ENCODE results near the gene DLD. TPM values are rescaled to one million over a fixed set of nuclear protein-coding genes. Genes with fewer than 3 reads are reported as not detected.
"Not testable (repeated sequence)": the region's sequence is repeated elsewhere in the genome, so short reads cannot be mapped to it uniquely, and the experiment has no call there.

The DLD gene
- total and polyA plus RNA-seq, 4 donors: 49.4 to 121 (median 67.1) TPM

DNA sequence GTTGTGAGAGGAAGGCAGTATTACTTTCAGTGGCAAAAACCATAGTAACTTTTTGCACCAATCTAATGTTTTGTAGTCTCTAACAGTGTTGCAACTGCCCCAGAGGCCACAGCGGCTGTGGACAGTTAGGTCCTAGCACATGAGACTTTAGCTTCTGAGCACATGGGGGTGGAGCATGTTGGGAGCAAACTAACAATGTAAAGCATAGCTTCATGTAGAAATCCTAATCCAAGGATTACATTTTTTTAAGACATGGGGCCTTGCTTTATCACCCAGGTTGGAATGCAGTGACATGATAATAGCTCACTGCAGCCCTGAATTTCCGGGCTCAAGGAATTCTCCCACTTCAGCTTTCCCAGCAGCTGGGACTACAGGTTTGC is 62.9 kb downstream of the DLD start:
- no peak overlapping the region for H3K4me3 ChIP-seq (ENCODE audit: low read depth in 1 of 3, low read length in 3 of 3)
- H3K9ac ChIP-seq (ENCODE audit: low read depth in 1 of 2, low read length in 2 of 2): no peak overlapping the region
- no peaks in the 10 kb centered on the region for H3K27me3 ChIP-seq (ENCODE audit: control insufficient read depth in 4 of 4, insufficient read depth in 4 of 4, low read length in 3 of 4)
- WGBS: 49% methylated on average over 2 of the region's 2 CpGs
- no peaks in the 10 kb centered on the region for H3K36me3 ChIP-seq (ENCODE audit: control insufficient read depth in 4 of 4, insufficient read depth in 3 of 4, low read depth in 1 of 4, low read length in 3 of 4)
- peaks cover 0 to 7% (median 0%) of the 10 kb centered on the region in 4 donors for H3K4me1 ChIP-seq (ENCODE audit: control insufficient read depth in 4 of 4, insufficient read depth in 4 of 4, low read length in 3 of 4)
- no peaks in the 10 kb centered on the region for H3K9me3 ChIP-seq (ENCODE audit: control insufficient read depth in 4 of 4, low read length in 3 of 4)
- DNase-seq (ENCODE audit: low spot score): no peak
- H3K27ac ChIP-seq (ENCODE audit: low read depth in 1 of 2, low read length in 2 of 2): no peak overlapping the region
- no peak for TF ChIP-seq TAF1 (conservative IDR thresholded peaks at IDR 0.05)
- TF ChIP-seq JUND (IDR thresholded peaks at IDR 0.05): no peak
- peak; percentile 22 to 36 for TF ChIP-seq HNF4A (conservative IDR thresholded peaks at IDR 0.05)

DNA sequence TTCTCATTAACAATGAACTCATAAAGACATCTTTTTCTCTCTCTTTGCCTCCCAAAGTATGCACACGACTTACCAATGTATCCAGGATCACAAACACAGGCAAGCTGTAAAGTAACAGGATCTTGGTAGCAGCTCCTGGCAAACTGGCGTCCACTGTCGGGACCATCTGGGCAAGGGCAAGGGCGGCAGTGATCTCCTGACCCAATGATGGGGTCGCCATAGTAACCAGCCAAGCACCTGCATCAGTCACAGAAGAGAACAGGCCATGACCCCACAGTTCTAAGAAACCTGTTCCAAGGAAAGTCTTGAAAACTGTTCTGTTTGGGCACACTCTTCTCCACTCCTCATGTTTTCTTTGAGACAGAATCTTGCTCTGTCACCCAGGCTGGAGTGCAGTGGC is 64.4 kb downstream of the DLD start:
- WGBS: 90% methylated on average over 5 of the region's 5 CpGs
- no peak for DNase-seq (ENCODE audit: low spot score)
- H3K27me3 ChIP-seq (ENCODE audit: control insufficient read depth in 4 of 4, insufficient read depth in 4 of 4, low read length in 3 of 4): no peaks in the 10 kb centered on the region
- no peaks in the 10 kb centered on the region for H3K9me3 ChIP-seq (ENCODE audit: control insufficient read depth in 4 of 4, low read length in 3 of 4)
- H3K9ac ChIP-seq (ENCODE audit: low read depth in 1 of 2, low read length in 2 of 2): no peak overlapping the region
- TF ChIP-seq FOXA1 (IDR thresholded peaks at IDR 0.05): no peak
- H3K36me3 ChIP-seq (ENCODE audit: control insufficient read depth in 4 of 4, insufficient read depth in 3 of 4, low read depth in 1 of 4, low read length in 3 of 4): peaks cover 0 to 2% (median 0%) of the 10 kb centered on the region in 4 donors
- no peak overlapping the region for H3K4me3 ChIP-seq (ENCODE audit: low read depth in 1 of 3, low read length in 3 of 3)
- no peaks in the 10 kb centered on the region for H3K4me1 ChIP-seq (ENCODE audit: control insufficient read depth in 4 of 4, insufficient read depth in 4 of 4, low read length in 3 of 4)
- no peak overlapping the region for H3K27ac ChIP-seq (ENCODE audit: low read depth in 1 of 2, low read length in 2 of 2)

DNA sequence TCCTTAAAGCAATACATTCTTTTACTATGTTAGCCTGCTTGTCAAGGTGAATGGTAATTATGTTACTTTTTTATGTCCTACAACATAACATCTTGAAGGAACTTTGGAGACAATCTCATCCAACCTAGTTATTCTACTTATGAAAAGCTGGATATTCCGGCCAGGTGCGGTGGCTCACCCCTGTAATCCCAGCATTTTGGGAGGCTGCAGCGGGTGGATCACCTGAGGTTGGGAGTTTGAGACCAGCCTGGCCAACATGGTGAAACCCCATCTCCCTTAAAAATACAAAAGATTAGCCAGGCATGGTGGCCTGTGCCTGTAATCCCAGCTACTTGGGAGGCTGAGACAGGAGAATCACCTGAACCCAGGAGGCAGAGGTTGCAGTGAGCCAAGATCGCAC is 66.0 kb downstream of the DLD start:
- 95% methylated on average over 4 of the region's 4 CpGs for WGBS
- not testable (repeated sequence) for H3K9me3 ChIP-seq (ENCODE audit: control insufficient read depth in 4 of 4, low read length in 3 of 4); H3K27ac ChIP-seq (ENCODE audit: low read depth in 1 of 2, low read length in 2 of 2); H3K27me3 ChIP-seq (ENCODE audit: control insufficient read depth in 4 of 4, insufficient read depth in 4 of 4, low read length in 3 of 4); DNase-seq (ENCODE audit: low spot score); H3K4me3 ChIP-seq (ENCODE audit: low read depth in 1 of 3, low read length in 3 of 3); H3K36me3 ChIP-seq (ENCODE audit: control insufficient read depth in 4 of 4, insufficient read depth in 3 of 4, low read depth in 1 of 4, low read length in 3 of 4); H3K9ac ChIP-seq (ENCODE audit: low read depth in 1 of 2, low read length in 2 of 2); H3K4me1 ChIP-seq (ENCODE audit: control insufficient read depth in 4 of 4, insufficient read depth in 4 of 4, low read length in 3 of 4)

DNA sequence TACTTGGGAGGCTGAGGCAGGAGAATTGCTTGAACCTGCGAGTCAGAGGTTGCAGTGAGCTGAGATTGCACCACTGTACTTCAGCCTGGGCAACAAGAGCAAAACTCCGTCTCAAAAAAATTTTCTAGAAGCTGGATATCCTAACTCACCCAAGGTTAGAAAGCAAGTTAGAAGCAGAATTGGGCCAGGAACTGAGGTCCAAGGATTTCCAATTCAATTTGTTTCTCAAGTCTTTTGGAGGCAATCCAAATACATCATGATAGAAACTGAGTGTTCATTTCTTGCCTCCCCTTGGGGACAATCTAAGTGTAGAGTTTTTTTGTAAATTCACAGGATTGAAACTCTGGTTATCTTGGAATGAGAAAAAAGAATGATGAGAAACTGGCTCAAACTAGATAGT is 66.5 kb downstream of the DLD start:
- H3K4me1 ChIP-seq (ENCODE audit: control insufficient read depth in 4 of 4, insufficient read depth in 4 of 4, low read length in 3 of 4): no peaks in the 10 kb centered on the region
- no peaks in the 10 kb centered on the region for H3K9me3 ChIP-seq (ENCODE audit: control insufficient read depth in 4 of 4, low read length in 3 of 4)
- no peak for TF ChIP-seq TAF1 (conservative IDR thresholded peaks at IDR 0.05)
- no peak for TF ChIP-seq RAD21 (IDR thresholded peaks at IDR 0.05)
- TF ChIP-seq, protein P1, sequence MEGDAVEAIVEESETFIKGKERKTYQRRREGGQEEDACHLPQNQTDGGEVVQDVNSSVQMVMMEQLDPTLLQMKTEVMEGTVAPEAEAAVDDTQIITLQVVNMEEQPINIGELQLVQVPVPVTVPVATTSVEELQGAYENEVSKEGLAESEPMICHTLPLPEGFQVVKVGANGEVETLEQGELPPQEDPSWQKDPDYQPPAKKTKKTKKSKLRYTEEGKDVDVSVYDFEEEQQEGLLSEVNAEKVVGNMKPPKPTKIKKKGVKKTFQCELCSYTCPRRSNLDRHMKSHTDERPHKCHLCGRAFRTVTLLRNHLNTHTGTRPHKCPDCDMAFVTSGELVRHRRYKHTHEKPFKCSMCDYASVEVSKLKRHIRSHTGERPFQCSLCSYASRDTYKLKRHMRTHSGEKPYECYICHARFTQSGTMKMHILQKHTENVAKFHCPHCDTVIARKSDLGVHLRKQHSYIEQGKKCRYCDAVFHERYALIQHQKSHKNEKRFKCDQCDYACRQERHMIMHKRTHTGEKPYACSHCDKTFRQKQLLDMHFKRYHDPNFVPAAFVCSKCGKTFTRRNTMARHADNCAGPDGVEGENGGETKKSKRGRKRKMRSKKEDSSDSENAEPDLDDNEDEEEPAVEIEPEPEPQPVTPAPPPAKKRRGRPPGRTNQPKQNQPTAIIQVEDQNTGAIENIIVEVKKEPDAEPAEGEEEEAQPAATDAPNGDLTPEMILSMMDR (IDR thresholded peaks at IDR 0.05; ENCODE audit: low read depth, low read length, missing input control): no peak
- TF ChIP-seq EGR1 (IDR thresholded peaks at IDR 0.05; ENCODE audit: low read depth in 2 of 2): no peak
- no peak for TF ChIP-seq GABPA (IDR thresholded peaks at IDR 0.05 in 1 of 2, conservative IDR thresholded peaks at IDR 0.05 in 1 of 2)
- TF ChIP-seq JUND (IDR thresholded peaks at IDR 0.05): no peak
- TF ChIP-seq, protein P2, sequence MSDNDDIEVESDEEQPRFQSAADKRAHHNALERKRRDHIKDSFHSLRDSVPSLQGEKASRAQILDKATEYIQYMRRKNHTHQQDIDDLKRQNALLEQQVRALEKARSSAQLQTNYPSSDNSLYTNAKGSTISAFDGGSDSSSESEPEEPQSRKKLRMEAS (IDR thresholded peaks at IDR 0.05): no peak
- TF ChIP-seq RXRA (IDR thresholded peaks at IDR 0.05): no peak
- TF ChIP-seq, protein P3, sequence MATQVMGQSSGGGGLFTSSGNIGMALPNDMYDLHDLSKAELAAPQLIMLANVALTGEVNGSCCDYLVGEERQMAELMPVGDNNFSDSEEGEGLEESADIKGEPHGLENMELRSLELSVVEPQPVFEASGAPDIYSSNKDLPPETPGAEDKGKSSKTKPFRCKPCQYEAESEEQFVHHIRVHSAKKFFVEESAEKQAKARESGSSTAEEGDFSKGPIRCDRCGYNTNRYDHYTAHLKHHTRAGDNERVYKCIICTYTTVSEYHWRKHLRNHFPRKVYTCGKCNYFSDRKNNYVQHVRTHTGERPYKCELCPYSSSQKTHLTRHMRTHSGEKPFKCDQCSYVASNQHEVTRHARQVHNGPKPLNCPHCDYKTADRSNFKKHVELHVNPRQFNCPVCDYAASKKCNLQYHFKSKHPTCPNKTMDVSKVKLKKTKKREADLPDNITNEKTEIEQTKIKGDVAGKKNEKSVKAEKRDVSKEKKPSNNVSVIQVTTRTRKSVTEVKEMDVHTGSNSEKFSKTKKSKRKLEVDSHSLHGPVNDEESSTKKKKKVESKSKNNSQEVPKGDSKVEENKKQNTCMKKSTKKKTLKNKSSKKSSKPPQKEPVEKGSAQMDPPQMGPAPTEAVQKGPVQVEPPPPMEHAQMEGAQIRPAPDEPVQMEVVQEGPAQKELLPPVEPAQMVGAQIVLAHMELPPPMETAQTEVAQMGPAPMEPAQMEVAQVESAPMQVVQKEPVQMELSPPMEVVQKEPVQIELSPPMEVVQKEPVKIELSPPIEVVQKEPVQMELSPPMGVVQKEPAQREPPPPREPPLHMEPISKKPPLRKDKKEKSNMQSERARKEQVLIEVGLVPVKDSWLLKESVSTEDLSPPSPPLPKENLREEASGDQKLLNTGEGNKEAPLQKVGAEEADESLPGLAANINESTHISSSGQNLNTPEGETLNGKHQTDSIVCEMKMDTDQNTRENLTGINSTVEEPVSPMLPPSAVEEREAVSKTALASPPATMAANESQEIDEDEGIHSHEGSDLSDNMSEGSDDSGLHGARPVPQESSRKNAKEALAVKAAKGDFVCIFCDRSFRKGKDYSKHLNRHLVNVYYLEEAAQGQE (IDR thresholded peaks at IDR 0.05): no peak
- TF ChIP-seq YY1 (IDR thresholded peaks at IDR 0.05): no peak
- peaks cover 0 to 2% (median 0%) of the 10 kb centered on the region in 4 donors for H3K36me3 ChIP-seq (ENCODE audit: control insufficient read depth in 4 of 4, insufficient read depth in 3 of 4, low read depth in 1 of 4, low read length in 3 of 4)
- DNase-seq (ENCODE audit: low spot score): no peak
- H3K4me3 ChIP-seq (ENCODE audit: low read depth in 1 of 3, low read length in 3 of 3): no peak overlapping the region
- no peak overlapping the region for H3K9ac ChIP-seq (ENCODE audit: low read depth in 1 of 2, low read length in 2 of 2)
- peaks cover 0 to 2% (median 0%) of the 10 kb centered on the region in 4 donors for H3K27me3 ChIP-seq (ENCODE audit: control insufficient read depth in 4 of 4, insufficient read depth in 4 of 4, low read length in 3 of 4)
- WGBS: 81% methylated on average over 2 of the region's 2 CpGs
- no peak overlapping the region for H3K27ac ChIP-seq (ENCODE audit: low read depth in 1 of 2, low read length in 2 of 2)

Measured in liver (tissue), 9 donors.